HAP-1 (cell line): ENCODE data around the gene FOXP4.

Experiments
- DNase-seq, 2 experiments: peaks; one replicate each; pipeline ENCODE4 v3.0.0-alpha.2; 2016 to 2020; ENCODE audit warnings: low spot score in 2 of 2
- H3K27me3 ChIP-seq: fragments of 250-450 bp; sonication (Bioruptor Pico); 2 replicates; pipeline ENCODE4 v1.5.1; 2020; ENCODE audit warnings: low read depth, mild to moderate bottlenecking, moderate library complexity
- H3K36me3 ChIP-seq: fragments of 250-450 bp; sonication (Bioruptor Pico); replicated peaks from 2 replicates; pipeline ENCODE4 v1.5.1; 2020; ENCODE audit warnings: mild to moderate bottlenecking
- H3K4me1 ChIP-seq: fragments of 250-450 bp; sonication (Bioruptor Pico); 2 replicates; pipeline ENCODE4 v1.5.1; 2020; ENCODE audit warnings: mild to moderate bottlenecking
- H3K4me3 ChIP-seq: fragments of 250-450 bp; sonication (Bioruptor Pico); 2 replicates; pipeline ENCODE4 v1.5.1; 2020; ENCODE audit warnings: mild to moderate bottlenecking, moderate library complexity
- H3K9me3 ChIP-seq: fragments of 250-450 bp; sonication (Bioruptor Pico); 2 replicates; pipeline ENCODE4 v1.5.1; 2020; ENCODE audit warnings: mild to moderate bottlenecking, moderate library complexity
- in situ Hi-C: fragments of 300-500 bp; cut with MboI; formaldehyde crosslinking; loops from 3 replicates; pipeline ENCODE4 v1.14.3; 2020; ENCODE audit warnings: low sequenced_read_pairs, inconsistent platforms, mixed read lengths

The FOXP4 gene

DNA sequence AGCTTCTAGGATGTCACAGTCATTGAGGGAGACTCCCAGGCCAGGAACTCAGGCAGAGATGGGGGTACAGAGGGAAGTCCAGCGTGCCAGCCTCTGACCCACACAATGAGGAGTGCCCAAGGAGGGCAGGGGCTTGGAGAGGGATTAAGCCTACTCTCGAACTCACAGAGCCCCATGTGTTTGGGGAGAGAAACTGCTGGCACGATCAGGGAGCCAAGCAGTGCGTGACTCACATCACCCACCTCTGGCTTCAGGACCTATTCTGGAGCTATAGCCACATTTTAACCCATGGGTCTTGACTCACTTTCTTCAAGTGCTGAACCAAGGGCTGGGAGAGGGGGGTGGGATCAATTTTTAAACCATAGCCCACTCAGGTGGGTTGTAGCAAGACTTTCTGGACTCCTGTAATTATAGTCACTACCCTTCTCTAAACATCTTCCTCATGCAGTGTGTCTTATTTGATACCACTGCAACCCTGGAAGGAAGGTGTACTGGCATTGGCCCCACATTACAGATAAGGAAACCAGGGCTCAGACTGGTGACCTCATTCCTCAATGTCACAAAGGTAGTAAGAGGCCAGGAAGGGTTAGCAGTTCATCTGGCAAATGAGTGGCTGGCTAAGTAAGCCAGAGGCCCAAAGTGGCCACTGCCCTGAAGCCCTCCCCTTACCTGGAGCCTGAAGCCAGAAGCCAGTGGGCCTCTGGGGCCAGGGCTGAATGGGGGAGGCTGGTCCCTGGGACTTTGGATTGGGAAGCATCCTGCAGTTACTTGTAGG is 12.0 kb downstream of the FOXP4 start:
- Histone ChIP-seq H3K4me3 (no peak overlapping the region), H3K27me3 (no peaks in the 10 kb centered on the region), H3K36me3 (no peaks in the 10 kb centered on the region), H3K4me1 (peaks cover 40% of the 10 kb centered on the region), H3K9me3 (no peaks in the 10 kb centered on the region)
- in situ Hi-C loops = no loop called here
- DNase-seq = no peak

DNA sequence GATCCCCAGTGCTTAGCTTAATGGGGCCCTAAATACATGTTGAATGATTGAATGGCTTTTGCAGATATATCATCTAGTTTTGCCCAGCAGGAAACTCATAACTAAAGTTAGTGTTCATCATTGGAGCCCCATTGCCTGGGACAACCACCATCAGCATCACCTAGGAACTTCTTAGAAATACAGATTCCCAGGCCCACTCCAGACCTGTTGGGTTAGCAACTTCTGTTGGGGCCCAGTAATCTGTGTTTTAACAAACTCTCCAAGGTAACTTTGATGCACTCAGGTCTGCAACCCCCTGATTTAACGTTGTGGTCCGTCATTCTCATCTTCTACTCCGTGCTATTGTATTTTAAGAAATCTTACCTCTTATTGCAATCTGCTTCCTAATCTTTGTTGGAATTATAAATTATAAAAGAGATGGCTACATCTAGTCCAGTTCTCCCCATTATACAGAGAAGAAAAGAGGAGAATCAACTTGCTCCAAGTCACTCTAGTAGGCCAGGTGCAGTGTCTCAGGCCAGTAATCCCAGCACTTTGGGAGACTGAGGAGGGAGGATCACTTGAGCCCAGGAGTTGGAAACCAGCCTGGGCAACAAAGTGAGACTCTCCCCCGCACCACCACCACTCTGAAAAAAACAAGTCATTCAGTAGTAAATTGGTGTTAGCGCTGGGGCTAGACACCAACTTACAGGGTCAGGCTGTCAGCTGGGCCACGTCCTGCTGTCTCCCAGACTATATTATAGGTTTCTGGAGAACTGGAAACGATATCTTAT is 13.7 kb downstream of the FOXP4 start:
- no peaks in the 10 kb centered on the region for H3K9me3 ChIP-seq
- peak overlapping the region; percentile 37 for H3K4me3 ChIP-seq
- peaks cover 39% of the 10 kb centered on the region for H3K4me1 ChIP-seq
- no peaks in the 10 kb centered on the region for H3K27me3 ChIP-seq
- in situ Hi-C loops = no loop called here
- H3K36me3 ChIP-seq = no peaks in the 10 kb centered on the region
- no peak for DNase-seq

GRCh38 chr6:41560431-41561192 is 14.4 kb downstream of the FOXP4 start:
- peak; percentile 36 to 77 for DNase-seq
- peaks cover 31% of the 10 kb centered on the region for H3K4me1 ChIP-seq

GRCh38 chr6:41561416-41561815 is 15.2 kb downstream of the FOXP4 start:
- H3K4me3 ChIP-seq = peak overlapping the region; percentile 37; the same call in 1 of the 2 replicates
- peaks cover 8% of the 10 kb centered on the region for H3K36me3 ChIP-seq
- DNase-seq = no peak
- in situ Hi-C loops = no loop called here
- H3K9me3 ChIP-seq = no peaks in the 10 kb centered on the region
- H3K4me1 ChIP-seq = peaks cover 29% of the 10 kb centered on the region
- H3K27me3 ChIP-seq = no peaks in the 10 kb centered on the region

More at GRCh38 chr6:41560431-41561192, 14.4 kb downstream of the FOXP4 start:
- Histone ChIP-seq H3K9me3 (no peaks in the 10 kb centered on the region), H3K27me3 (no peaks in the 10 kb centered on the region), H3K4me3 (peak overlapping the region; percentile 37), H3K36me3 (peaks cover under 1% of the 10 kb centered on the region; the same call in 1 of the 2 replicates)
- in situ Hi-C loops = no loop called here

DNA sequence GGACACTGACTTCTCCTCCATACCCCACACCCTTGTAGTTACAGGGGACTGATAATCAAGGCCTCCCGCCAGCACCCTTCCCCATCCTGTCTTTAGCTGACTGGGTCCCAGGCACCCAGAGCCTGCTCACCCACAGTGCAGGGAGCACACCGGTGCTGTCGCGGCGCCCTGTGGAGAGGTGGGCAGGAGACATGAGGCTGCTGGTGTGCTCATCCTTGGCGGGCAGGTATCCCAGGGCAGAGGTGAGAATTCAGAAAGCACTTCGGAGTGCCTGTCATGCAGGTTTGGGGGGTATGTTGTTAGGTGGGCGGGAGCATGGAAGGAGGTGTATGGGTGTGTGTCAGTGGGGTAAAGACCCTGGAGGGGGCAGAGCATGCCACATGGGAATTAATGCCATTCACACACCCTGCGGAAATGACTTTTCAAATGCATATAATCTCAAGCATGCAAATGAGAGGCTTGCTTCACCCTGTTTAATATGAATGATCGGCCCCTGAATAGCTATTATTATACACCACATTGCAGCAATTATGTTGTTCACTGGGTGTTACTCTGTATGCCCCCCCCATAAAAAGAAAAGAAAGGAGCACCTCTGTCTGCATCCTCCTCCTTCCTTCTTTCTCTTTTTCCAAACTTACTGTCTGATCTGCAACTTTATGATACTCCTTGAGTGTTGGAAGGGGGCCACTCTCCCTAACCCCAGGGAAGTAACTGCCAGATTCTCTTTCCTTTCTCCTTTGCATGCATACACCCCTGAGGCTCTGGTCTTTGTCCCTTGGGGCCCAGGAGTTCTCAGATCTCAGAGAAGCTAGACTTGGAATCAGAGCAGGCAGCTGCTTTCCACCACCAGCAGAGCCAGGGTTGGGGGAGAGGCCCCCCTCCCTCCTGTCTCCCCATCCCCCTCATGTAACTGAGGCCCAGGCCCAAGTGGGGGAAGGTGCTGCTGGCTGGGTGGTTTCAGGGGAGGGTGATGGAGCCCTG is 16.0 kb downstream of the FOXP4 start:
- Histone ChIP-seq H3K27me3 (no peaks in the 10 kb centered on the region), H3K4me3 (no peak overlapping the region), H3K4me1 (peaks cover 29% of the 10 kb centered on the region), H3K36me3 (peaks cover 16% of the 10 kb centered on the region), H3K9me3 (no peaks in the 10 kb centered on the region)
- peak; percentile 80 to 83 for DNase-seq
- in situ Hi-C loops = no loop called here

DNA sequence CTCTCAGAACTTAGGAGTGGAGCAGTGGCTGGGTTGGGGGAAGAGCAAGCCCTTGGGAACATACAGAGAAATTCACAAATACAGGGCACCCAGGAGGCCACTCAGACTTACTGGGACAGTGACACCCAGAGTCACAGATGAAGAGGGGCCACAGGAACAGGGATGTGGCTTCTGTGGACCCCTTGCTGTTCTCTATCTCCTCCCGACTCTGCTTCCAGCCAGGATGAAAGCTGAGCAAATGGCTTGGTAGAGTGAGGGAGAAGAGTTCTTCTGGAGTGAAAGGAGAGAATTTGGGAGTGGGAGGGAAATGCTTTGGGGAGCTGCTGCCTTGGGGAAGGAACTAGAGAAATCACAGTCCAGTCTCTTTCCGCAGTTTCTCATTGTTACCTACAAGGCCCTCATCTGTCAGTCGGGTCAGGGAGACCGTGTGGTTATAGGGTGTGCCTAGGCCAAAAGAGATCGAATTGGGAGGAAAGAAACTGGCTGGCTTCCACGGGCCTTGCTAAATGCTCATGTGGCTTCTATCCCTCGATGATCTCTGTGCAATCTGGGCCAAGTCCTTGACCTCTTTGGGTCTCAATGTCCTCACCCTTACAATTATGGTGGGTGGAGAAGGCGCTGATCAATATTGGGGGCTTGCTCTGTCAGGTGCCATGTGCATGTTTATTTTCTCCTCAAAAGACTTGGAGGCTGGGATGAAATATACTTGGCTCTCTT is 17.0 kb downstream of the FOXP4 start:
- in situ Hi-C loops = no loop called here
- Histone ChIP-seq H3K4me1 (peaks cover 29% of the 10 kb centered on the region), H3K27me3 (no peaks in the 10 kb centered on the region), H3K9me3 (no peaks in the 10 kb centered on the region), H3K36me3 (peaks cover 22% of the 10 kb centered on the region), H3K4me3 (no peak overlapping the region)
- no peak for DNase-seq

- Histone ChIP-seq H3K9me3 (no peaks in the 10 kb centered on the region), H3K27me3 (no peaks in the 10 kb centered on the region), H3K36me3 (peaks cover 32% of the 10 kb centered on the region), H3K4me1 (peaks cover 29% of the 10 kb centered on the region), H3K4me3 (no peak overlapping the region)
- in situ Hi-C loops = no loop called here
- DNase-seq = no peak
Measured at GRCh38 chr6:41564448-41565142, 18.4 kb downstream of the FOXP4 start.

DNA sequence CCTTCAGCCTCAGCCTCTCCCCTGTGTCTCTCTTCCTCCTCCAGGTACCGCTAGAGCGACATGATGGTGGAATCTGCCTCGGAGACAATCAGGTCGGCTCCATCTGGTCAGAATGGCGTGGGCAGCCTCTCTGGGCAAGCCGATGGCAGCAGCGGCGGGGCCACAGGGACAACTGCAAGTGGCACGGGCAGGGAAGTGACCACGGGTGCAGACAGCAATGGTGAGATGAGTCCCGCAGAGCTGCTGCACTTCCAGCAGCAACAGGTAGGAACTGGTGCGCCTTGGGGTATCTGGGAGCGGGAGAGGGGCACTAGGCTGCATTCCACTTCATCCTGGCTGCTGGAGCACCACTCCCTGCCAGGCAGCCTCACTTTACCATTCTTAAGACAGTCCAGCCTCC is 19.5 kb downstream of the FOXP4 start:
- in situ Hi-C loops = no loop called here
- Histone ChIP-seq H3K9me3 (no peaks in the 10 kb centered on the region), H3K36me3 (peaks cover 32% of the 10 kb centered on the region), H3K4me3 (no peak overlapping the region), H3K4me1 (peaks cover 25% of the 10 kb centered on the region), H3K27me3 (no peaks in the 10 kb centered on the region)
- DNase-seq = no peak

DNA sequence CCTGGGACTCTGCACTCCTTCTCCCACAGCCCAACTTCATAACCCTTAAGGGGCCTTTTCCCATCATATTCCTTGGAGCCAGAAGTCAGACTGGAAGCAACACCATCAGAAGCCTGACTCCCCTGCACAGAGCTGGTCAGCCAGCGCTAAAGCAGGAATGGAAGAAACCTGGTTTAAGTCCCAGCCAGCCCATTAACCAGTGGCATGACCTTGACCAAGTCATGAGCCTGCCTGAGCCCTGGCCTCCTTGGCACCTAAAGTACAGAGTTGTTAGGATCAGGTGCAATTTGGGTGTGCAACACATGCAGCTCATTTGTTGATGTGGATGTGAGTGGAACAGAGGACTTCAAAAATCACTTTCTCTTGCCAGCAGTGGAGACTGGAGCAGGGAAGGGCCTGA is 20.8 kb downstream of the FOXP4 start:
- Histone ChIP-seq H3K4me3 (no peak overlapping the region), H3K27me3 (no peaks in the 10 kb centered on the region), H3K36me3 (peaks cover 32% of the 10 kb centered on the region), H3K4me1 (peaks cover 19% of the 10 kb centered on the region), H3K9me3 (no peaks in the 10 kb centered on the region)
- in situ Hi-C loops = no loop called here
- DNase-seq = no peak

DNA sequence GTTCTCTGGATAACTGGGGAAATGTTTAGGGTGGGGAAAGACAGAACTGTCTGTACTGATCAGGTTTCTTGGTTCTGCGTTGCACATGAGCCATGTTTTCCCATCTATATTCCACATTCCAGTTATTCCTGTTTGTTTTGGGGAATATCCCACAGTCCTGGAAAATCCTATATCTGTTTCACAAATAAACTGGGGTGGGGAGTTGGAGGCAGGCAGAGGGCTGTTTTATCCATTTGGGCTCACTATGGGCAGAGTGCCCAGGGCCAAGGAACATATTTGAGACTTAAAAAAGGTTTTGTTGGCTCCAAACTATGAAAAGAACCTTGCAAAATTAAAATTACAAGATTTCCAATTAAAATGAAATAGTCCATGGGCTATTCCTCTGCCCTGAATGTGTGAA is 21.5 kb downstream of the FOXP4 start:
- H3K4me1 ChIP-seq = peaks cover 12% of the 10 kb centered on the region
- no peak for DNase-seq

GRCh38 chr6:41568202-41568584 is 22.0 kb downstream of the FOXP4 start:
- Histone ChIP-seq H3K27me3 (no peaks in the 10 kb centered on the region), H3K9me3 (no peaks in the 10 kb centered on the region), H3K4me1 (peaks cover 7% of the 10 kb centered on the region), H3K4me3 (no peak overlapping the region), H3K36me3 (peaks cover 32% of the 10 kb centered on the region)
- no peak for DNase-seq
- in situ Hi-C loops = no loop called here

More for the DNA sequence above, 21.5 kb downstream of the FOXP4 start:
- H3K36me3 ChIP-seq = peaks cover 32% of the 10 kb centered on the region
- H3K4me3 ChIP-seq = no peak overlapping the region
- in situ Hi-C loops = no loop called here
- no peaks in the 10 kb centered on the region for H3K27me3 ChIP-seq
- H3K9me3 ChIP-seq = no peaks in the 10 kb centered on the region
